ENCODE measurements around the gene EXOC3L1.

EXOC3L1 gene

GRCh38 chr16:67233596-67233995 is 43.7 kb upstream of the EXOC3L1 start:
- ATAC-seq = no peak
- TF ChIP-seq ZNF8 (CRISPR knock-in tag; IDR thresholded peaks at IDR 0.05) = no peak
- no peak for TF ChIP-seq GLIS3 (CRISPR knock-in tag; IDR thresholded peaks at IDR 0.05)
- no peak for TF ChIP-seq ESRRG (CRISPR knock-in tag; IDR thresholded peaks at IDR 0.05)
- TF ChIP-seq, protein P1, sequence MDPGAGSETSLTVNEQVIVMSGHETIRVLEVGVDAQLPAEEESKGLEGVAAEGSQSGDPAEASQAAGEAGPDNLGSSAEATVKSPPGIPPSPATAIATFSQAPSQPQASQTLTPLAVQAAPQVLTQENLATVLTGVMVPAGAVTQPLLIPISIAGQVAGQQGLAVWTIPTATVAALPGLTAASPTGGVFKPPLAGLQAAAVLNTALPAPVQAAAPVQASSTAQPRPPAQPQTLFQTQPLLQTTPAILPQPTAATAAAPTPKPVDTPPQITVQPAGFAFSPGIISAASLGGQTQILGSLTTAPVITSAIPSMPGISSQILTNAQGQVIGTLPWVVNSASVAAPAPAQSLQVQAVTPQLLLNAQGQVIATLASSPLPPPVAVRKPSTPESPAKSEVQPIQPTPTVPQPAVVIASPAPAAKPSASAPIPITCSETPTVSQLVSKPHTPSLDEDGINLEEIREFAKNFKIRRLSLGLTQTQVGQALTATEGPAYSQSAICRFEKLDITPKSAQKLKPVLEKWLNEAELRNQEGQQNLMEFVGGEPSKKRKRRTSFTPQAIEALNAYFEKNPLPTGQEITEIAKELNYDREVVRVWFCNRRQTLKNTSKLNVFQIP (CRISPR knock-in tag; IDR thresholded peaks at IDR 0.05; ENCODE audit: borderline replicate concordance, low read depth) = no peak
- TF ChIP-seq, protein P2, sequence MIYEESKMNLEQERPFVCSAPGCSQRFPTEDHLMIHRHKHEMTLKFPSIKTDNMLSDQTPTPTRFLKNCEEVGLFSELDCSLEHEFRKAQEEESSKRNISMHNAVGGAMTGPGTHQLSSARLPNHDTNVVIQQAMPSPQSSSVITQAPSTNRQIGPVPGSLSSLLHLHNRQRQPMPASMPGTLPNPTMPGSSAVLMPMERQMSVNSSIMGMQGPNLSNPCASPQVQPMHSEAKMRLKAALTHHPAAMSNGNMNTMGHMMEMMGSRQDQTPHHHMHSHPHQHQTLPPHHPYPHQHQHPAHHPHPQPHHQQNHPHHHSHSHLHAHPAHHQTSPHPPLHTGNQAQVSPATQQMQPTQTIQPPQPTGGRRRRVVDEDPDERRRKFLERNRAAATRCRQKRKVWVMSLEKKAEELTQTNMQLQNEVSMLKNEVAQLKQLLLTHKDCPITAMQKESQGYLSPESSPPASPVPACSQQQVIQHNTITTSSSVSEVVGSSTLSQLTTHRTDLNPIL (CRISPR knock-in tag; IDR thresholded peaks at IDR 0.05; ENCODE audit: low read depth) = no peak
- no peak for TF ChIP-seq CSDC2 (CRISPR knock-in tag; IDR thresholded peaks at IDR 0.05)

DNA sequence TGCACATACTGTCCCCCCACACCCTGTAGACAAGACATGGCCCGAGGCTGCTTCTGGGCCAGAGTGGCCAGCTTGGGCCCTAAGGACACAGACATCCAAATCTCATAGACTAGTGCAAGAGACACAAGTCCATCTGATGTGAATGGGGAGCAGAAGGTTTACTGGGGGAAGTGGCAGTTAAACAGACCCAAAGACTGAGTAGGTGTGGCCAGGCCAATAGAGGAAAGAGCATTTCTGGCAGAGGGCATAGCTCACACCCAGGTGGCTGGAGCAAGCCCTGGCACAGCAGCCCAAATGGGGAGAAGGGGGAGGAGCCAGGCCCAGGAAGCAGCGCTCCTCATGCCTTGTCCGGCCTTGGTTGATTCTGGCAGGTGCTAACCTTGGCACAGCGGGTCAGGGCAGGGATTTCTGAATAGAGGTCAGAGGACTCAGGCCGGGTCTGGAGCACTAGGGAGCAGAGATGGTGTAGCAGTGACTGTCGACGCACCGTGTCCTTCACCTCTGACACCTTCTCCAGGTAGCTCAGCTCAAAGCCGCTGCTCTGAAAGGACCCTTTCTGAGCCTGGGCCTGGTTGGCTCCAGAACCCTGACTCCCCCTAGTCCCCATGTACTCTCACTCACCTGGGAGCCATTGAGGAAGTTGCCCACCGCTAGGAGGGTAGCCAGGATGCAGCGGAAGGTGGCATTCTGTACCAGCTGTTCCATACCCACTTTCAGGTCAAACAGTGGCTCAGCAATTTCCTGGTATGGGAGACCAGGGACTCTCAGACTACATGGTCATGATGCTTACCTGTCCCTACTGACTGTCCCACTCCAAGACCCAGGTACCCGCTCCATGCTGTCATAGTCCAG is 41.1 kb upstream of the EXOC3L1 start:
- no peak for ATAC-seq
- TF ChIP-seq TOX (CRISPR knock-in tag; IDR thresholded peaks at IDR 0.05; ENCODE audit: borderline replicate concordance) (no peak), BACH2 (CRISPR knock-in tag; IDR thresholded peaks at IDR 0.05; ENCODE audit: borderline replicate concordance) (no peak), ZNF70 (CRISPR knock-in tag; IDR thresholded peaks at IDR 0.05) (no peak), SNAI2 (CRISPR knock-in tag; IDR thresholded peaks at IDR 0.05) (no peak), ZFP30 (CRISPR knock-in tag; IDR thresholded peaks at IDR 0.05) (no peak), ZFP3 (CRISPR knock-in tag; IDR thresholded peaks at IDR 0.05) (no peak), ESRRG (CRISPR knock-in tag; IDR thresholded peaks at IDR 0.05) (no peak), ZNF8 (CRISPR knock-in tag; IDR thresholded peaks at IDR 0.05) (no peak), ARNTL (CRISPR knock-in tag; IDR thresholded peaks at IDR 0.05; ENCODE audit: borderline replicate concordance, low read depth) (no peak), GLIS3 (CRISPR knock-in tag; IDR thresholded peaks at IDR 0.05) (no peak), ISL1 (CRISPR knock-in tag; IDR thresholded peaks at IDR 0.05) (no peak), ZNF565 (CRISPR knock-in tag; conservative IDR thresholded peaks at IDR 0.05; ENCODE audit: low read depth) (no peak), CSDC2 (CRISPR knock-in tag; IDR thresholded peaks at IDR 0.05) (no peak), OSR1 (CRISPR knock-in tag; IDR thresholded peaks at IDR 0.05) (no peak)
- TF ChIP-seq, protein P2 (CRISPR knock-in tag; IDR thresholded peaks at IDR 0.05; ENCODE audit: low read depth) = no peak
- TF ChIP-seq, protein P1 (CRISPR knock-in tag; IDR thresholded peaks at IDR 0.05; ENCODE audit: borderline replicate concordance, low read depth) = no peak
- TF ChIP-seq, protein P3, sequence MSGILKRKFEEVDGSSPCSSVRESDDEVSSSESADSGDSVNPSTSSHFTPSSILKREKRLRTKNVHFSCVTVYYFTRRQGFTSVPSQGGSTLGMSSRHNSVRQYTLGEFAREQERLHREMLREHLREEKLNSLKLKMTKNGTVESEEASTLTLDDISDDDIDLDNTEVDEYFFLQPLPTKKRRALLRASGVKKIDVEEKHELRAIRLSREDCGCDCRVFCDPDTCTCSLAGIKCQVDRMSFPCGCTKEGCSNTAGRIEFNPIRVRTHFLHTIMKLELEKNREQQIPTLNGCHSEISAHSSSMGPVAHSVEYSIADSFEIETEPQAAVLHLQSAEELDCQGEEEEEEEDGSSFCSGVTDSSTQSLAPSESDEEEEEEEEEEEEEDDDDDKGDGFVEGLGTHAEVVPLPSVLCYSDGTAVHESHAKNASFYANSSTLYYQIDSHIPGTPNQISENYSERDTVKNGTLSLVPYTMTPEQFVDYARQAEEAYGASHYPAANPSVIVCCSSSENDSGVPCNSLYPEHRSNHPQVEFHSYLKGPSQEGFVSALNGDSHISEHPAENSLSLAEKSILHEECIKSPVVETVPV (CRISPR knock-in tag; IDR thresholded peaks at IDR 0.05) = no peak

DNA sequence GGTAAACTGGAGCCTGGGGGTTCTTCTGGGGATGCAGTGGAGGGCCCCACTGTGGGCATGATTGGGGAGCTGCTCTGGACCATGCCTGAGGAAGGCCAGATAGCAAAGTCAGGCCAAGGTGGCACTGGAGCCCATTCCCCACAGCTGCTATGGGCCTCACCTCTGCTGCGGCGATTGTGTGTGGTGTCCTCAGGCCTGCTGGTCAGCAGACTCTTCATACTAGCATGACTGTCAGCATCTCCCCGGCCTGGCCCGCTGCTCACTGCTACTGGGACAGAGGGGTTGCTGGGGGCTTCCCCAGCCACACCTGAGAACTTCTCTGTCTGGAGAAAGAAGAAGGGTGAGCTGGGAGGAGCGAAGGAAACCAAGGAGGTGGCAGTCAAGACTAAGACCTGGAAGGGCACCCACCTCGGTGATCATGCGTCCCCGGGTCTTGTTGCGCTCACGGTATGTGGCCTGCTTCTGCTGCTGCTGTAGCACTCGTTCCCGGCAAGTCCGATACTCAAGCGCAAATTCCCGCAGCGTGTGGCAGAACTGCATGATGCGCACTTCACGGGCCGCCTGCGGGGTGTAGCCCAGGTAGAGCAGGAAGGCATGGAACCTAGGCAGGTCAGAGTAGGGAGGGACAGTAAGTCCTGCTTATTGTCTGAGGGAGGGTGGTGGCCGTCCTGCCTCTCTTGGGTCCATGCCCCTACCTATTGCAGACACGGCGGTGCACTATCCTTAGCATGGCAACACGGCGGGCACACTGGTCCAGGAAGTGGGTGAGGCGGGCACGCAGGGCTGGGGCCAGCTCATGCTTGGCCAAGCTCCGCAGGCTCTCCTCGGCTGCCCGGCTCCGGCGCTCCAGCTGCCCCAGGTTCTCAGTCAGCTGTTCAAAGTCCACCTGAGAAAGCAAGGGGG is 40.2 kb upstream of the EXOC3L1 start:
- no peak for TF ChIP-seq ZC3H10 (CRISPR knock-in tag; IDR thresholded peaks at IDR 0.05)
- TF ChIP-seq PATZ1 (CRISPR knock-in tag; IDR thresholded peaks at IDR 0.05; ENCODE audit: borderline replicate concordance) = no peak
- TF ChIP-seq GLIS3 (CRISPR knock-in tag; IDR thresholded peaks at IDR 0.05) = no peak
- TF ChIP-seq, protein P3 (CRISPR knock-in tag; IDR thresholded peaks at IDR 0.05) = no peak
- no peak for TF ChIP-seq ZNF8 (CRISPR knock-in tag; IDR thresholded peaks at IDR 0.05)
- TF ChIP-seq BACH2 (CRISPR knock-in tag; IDR thresholded peaks at IDR 0.05; ENCODE audit: borderline replicate concordance) = no peak
- no peak for TF ChIP-seq SNAI2 (CRISPR knock-in tag; IDR thresholded peaks at IDR 0.05)
- TF ChIP-seq RARB (CRISPR knock-in tag; IDR thresholded peaks at IDR 0.05) = no peak
- no peak for TF ChIP-seq ZFP30 (CRISPR knock-in tag; IDR thresholded peaks at IDR 0.05)
- TF ChIP-seq TOX (CRISPR knock-in tag; IDR thresholded peaks at IDR 0.05; ENCODE audit: borderline replicate concordance) = no peak
- ATAC-seq = no peak

Measured in SK-N-SH treated with all-trans-retinoic acid at 6 μM for 48 hours (cell line).